Activated T-helper 1 cell treated with anti-CD3 and anti-CD28 coated beads, Interleukin-12 subunit alpha, Interleukin-12 subunit beta, Interleukin-2, Interleukin-4 antibody, amounts not matched to agents 30 ng/mL and 10 ng/mL and 1 ng/mL, durations not matched to agents 14 hours and 24 hours and 36 hours (primary cell): ENCODE data around the gene LRIG1. TPM values are rescaled to one million over a fixed set of nuclear protein-coding genes. Genes with fewer than 3 reads are reported as not detected.
A peak's percentile ranks its signal among the peaks of the same experiment; 100 is the strongest.

Experiments used
- DNase-seq: peaks from one replicate; pipeline ENCODE4 v3.0.0; 2021; ENCODE audit warnings: low spot score
- H3K27ac Mint-ChIP-seq: one replicate; pipeline ENCODE4 v1.8.0; 2021; ENCODE audit warnings: mild to moderate bottlenecking, mixed read lengths
- H3K27me3 Mint-ChIP-seq: one replicate; pipeline ENCODE4 v1.8.0; 2022; ENCODE audit warnings: mild to moderate bottlenecking, moderate library complexity, mixed read lengths; ENCODE audit not compliant: insufficient read depth
- H3K36me3 Mint-ChIP-seq: one replicate; pipeline ENCODE4 v1.8.0; 2021; ENCODE audit warnings: low read depth, mixed read lengths
- H3K4me1 Mint-ChIP-seq: one replicate; pipeline ENCODE4 v1.8.0; 2021; ENCODE audit warnings: low read depth, mixed read lengths
- H3K4me3 Mint-ChIP-seq: one replicate; pipeline ENCODE4 v1.8.0; 2021; ENCODE audit warnings: mild to moderate bottlenecking, moderate library complexity, mixed read lengths
- H3K9me3 Mint-ChIP-seq: one replicate; pipeline ENCODE4 v1.8.0; 2021; ENCODE audit warnings: mixed read lengths
- intact Hi-C: fragments of 100-400 bp; cut with micrococcal nuclease; formaldehyde crosslinking; loops from one replicate; pipeline ENCODE4 v1.15.1; 2024
- total RNA-seq: library from RNA; stranded (reverse); gene quantifications from 2 replicates; pipeline ENCODE4 v1.2.3, GENCODE V29; 2022

The LRIG1 gene
- total RNA-seq, 1 donor from 2014 or later = 57.4 TPM

- Mint-ChIP-seq H3K36me3 (peaks cover 36% of the 10 kb centered on the region), H3K27me3 (no peaks in the 10 kb centered on the region), H3K4me1 (peaks cover 52% of the 10 kb centered on the region), H3K9me3 (no peaks in the 10 kb centered on the region), H3K4me3 (no peak overlapping the region), H3K27ac (no peak overlapping the region)
- DNase-seq = no peak
- intact Hi-C loops = no loop called here
These were observed 62.8 kb downstream of the LRIG1 start for GRCh38 chr3:66438046-66438445.

- no peaks in the 10 kb centered on the region for H3K27me3 Mint-ChIP-seq
- DNase-seq = no peak
- H3K27ac Mint-ChIP-seq = no peak overlapping the region
- H3K36me3 Mint-ChIP-seq = peaks cover 35% of the 10 kb centered on the region
- intact Hi-C loops = no loop called here
- H3K4me3 Mint-ChIP-seq = no peak overlapping the region
- peaks cover 54% of the 10 kb centered on the region for H3K4me1 Mint-ChIP-seq
- H3K9me3 Mint-ChIP-seq = no peaks in the 10 kb centered on the region
These were observed 63.4 kb downstream of the LRIG1 start for GRCh38 chr3:66437341-66437929.

- Mint-ChIP-seq H3K4me3 (no peak overlapping the region), H3K9me3 (no peaks in the 10 kb centered on the region), H3K27ac (no peak overlapping the region), H3K4me1 (peaks cover 42% of the 10 kb centered on the region), H3K27me3 (no peaks in the 10 kb centered on the region), H3K36me3 (peaks cover 32% of the 10 kb centered on the region)
- no peak for DNase-seq
- intact Hi-C loops = no loop called here
These were observed 64.8 kb downstream of the LRIG1 start for GRCh38 chr3:66435989-66436388.

- H3K4me1 Mint-ChIP-seq = peaks cover 29% of the 10 kb centered on the region
- H3K9me3 Mint-ChIP-seq = no peaks in the 10 kb centered on the region
- H3K27ac Mint-ChIP-seq = no peak overlapping the region
These were observed 66.1 kb downstream of the LRIG1 start for GRCh38 chr3:66434726-66435125.

GRCh38 chr3:66433522-66433782, 67.4 kb downstream of the LRIG1 start:
- Mint-ChIP-seq H3K36me3 (peaks cover 23% of the 10 kb centered on the region), H3K4me3 (no peak overlapping the region), H3K4me1 (peaks cover 29% of the 10 kb centered on the region), H3K27ac (no peak overlapping the region), H3K9me3 (no peaks in the 10 kb centered on the region), H3K27me3 (no peaks in the 10 kb centered on the region)
- intact Hi-C loops = no loop called here
- no peak for DNase-seq

More at GRCh38 chr3:66434726-66435125, 66.1 kb downstream of the LRIG1 start:
- H3K36me3 Mint-ChIP-seq = peaks cover 26% of the 10 kb centered on the region
- no peaks in the 10 kb centered on the region for H3K27me3 Mint-ChIP-seq
- no peak overlapping the region for H3K4me3 Mint-ChIP-seq
- no peak for DNase-seq
- intact Hi-C loops = no loop called here

- Mint-ChIP-seq H3K36me3 (peaks cover 23% of the 10 kb centered on the region), H3K27me3 (no peaks in the 10 kb centered on the region), H3K27ac (no peak overlapping the region), H3K4me3 (no peak overlapping the region), H3K9me3 (no peaks in the 10 kb centered on the region), H3K4me1 (peaks cover 29% of the 10 kb centered on the region)
- intact Hi-C loops = no loop called here
- DNase-seq = no peak
These were observed 67.9 kb downstream of the LRIG1 start for GRCh38 chr3:66432767-66433521.

GRCh38 chr3:66432041-66432766, 68.6 kb downstream of the LRIG1 start:
- peaks cover 24% of the 10 kb centered on the region for H3K4me1 Mint-ChIP-seq
- H3K4me3 Mint-ChIP-seq = no peak overlapping the region
- no peaks in the 10 kb centered on the region for H3K27me3 Mint-ChIP-seq
- no peaks in the 10 kb centered on the region for H3K9me3 Mint-ChIP-seq
- no peak for DNase-seq
- intact Hi-C loops = no loop called here
- H3K27ac Mint-ChIP-seq = no peak overlapping the region
- H3K36me3 Mint-ChIP-seq = peaks cover 20% of the 10 kb centered on the region

GRCh38 chr3:66431494-66431893, 69.3 kb downstream of the LRIG1 start:
- Mint-ChIP-seq H3K4me3 (no peak overlapping the region), H3K36me3 (peaks cover 22% of the 10 kb centered on the region), H3K27me3 (no peaks in the 10 kb centered on the region), H3K4me1 (peaks cover 25% of the 10 kb centered on the region), H3K9me3 (no peaks in the 10 kb centered on the region), H3K27ac (no peak overlapping the region)
- no peak for DNase-seq
- intact Hi-C loops = no loop called here

- intact Hi-C loops = no loop called here
- no peak for DNase-seq
- Mint-ChIP-seq H3K36me3 (peaks cover 22% of the 10 kb centered on the region), H3K4me3 (no peak overlapping the region), H3K27ac (no peak overlapping the region), H3K9me3 (no peaks in the 10 kb centered on the region), H3K4me1 (peaks cover 28% of the 10 kb centered on the region), H3K27me3 (no peaks in the 10 kb centered on the region)
These were observed 69.9 kb downstream of the LRIG1 start for GRCh38 chr3:66430876-66431275.

GRCh38 chr3:66428733-66429132, 72.1 kb downstream of the LRIG1 start:
- peaks cover 33% of the 10 kb centered on the region for H3K4me1 Mint-ChIP-seq
- intact Hi-C loops = no loop called here
- H3K4me3 Mint-ChIP-seq = no peak overlapping the region
- no peak for DNase-seq
- no peaks in the 10 kb centered on the region for H3K27me3 Mint-ChIP-seq
- no peak overlapping the region for H3K27ac Mint-ChIP-seq
- peaks cover 26% of the 10 kb centered on the region for H3K36me3 Mint-ChIP-seq
- peaks cover 5% of the 10 kb centered on the region for H3K9me3 Mint-ChIP-seq

- no peak overlapping the region for H3K27ac Mint-ChIP-seq
- H3K27me3 Mint-ChIP-seq = no peaks in the 10 kb centered on the region
- peaks cover 9% of the 10 kb centered on the region for H3K9me3 Mint-ChIP-seq
- peaks cover 30% of the 10 kb centered on the region for H3K4me1 Mint-ChIP-seq
- intact Hi-C loops = no loop called here
- peaks cover 32% of the 10 kb centered on the region for H3K36me3 Mint-ChIP-seq
- no peak overlapping the region for H3K4me3 Mint-ChIP-seq
- DNase-seq = no peak
These were observed 72.8 kb downstream of the LRIG1 start for GRCh38 chr3:66427951-66428474.

- Mint-ChIP-seq H3K27me3 (no peaks in the 10 kb centered on the region), H3K4me3 (no peak overlapping the region), H3K4me1 (peaks cover 33% of the 10 kb centered on the region), H3K9me3 (peaks cover 16% of the 10 kb centered on the region), H3K36me3 (peaks cover 39% of the 10 kb centered on the region), H3K27ac (peak overlapping the region; percentile 8)
- no peak for DNase-seq
- intact Hi-C loops = no loop called here
These were observed 73.5 kb downstream of the LRIG1 start for GRCh38 chr3:66427352-66427751.

GRCh38 chr3:66426135-66426534, 74.7 kb downstream of the LRIG1 start:
- peaks cover 34% of the 10 kb centered on the region for H3K4me1 Mint-ChIP-seq

More at GRCh38 chr3:66426135-66426534, 74.7 kb downstream of the LRIG1 start:
- Mint-ChIP-seq H3K4me3 (no peak overlapping the region), H3K27me3 (no peaks in the 10 kb centered on the region), H3K36me3 (peaks cover 44% of the 10 kb centered on the region), H3K27ac (peak overlapping the region; percentile 70), H3K9me3 (peaks cover 27% of the 10 kb centered on the region)
- DNase-seq = no peak
- intact Hi-C loops = no loop called here
